ENCODE data around the gene SFN.
"Not testable (repeated sequence)": the region's sequence is repeated elsewhere in the genome, so short reads cannot be mapped to it uniquely, and the experiment has no call there.

The SFN gene

DNA sequence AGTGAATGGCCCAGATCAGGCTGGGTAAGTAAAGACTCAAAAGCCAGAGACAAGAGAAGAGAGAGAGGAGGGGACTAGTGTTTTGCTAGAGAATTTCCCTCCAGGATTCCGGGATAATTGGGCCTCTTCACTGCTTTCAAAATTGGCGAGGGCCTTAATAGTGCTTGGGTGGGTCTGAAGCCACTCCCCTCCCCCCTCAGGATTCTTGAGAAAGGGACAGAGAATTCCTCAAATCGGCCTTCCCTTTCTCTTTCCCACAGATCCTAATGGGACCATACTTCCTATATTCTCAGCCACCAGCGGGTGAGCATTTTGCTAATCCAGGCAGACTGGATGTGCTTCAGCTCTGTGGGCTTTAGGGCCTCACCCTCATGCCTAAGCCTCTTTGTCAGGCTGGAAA, 11.9 kb downstream of the SFN start:
- no peak for DNase-seq

DNA sequence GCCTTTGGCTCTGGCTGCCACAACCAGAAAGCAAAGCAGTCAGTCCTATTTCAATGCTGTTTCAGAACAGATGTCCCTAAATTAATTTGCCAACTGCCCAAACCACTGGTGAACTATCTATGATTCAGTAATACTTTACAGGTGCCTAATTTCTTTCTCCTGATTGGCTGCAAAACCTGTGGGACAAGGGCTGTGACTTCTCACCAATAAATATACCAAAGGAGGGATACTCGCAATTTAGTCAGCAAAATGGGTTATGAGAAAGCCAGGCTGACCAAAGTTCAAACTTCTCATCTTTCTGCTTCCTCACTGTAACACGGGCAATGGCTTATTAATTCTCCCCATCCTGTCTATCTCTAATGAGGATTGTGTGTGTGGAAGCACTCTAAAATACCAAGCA, 14.4 kb downstream of the SFN start:
- no peak for DNase-seq

GRCh38 chr1:26879793-26880192, 16.8 kb downstream of the SFN start:
- DNase-seq, result no peak

GRCh38 chr1:26881611-26882010, 18.7 kb downstream of the SFN start:
- DNase-seq, result not testable (repeated sequence)

- DNase-seq, result no peak
These were observed 19.9 kb downstream of the SFN start for GRCh38 chr1:26882696-26883463.

DNA sequence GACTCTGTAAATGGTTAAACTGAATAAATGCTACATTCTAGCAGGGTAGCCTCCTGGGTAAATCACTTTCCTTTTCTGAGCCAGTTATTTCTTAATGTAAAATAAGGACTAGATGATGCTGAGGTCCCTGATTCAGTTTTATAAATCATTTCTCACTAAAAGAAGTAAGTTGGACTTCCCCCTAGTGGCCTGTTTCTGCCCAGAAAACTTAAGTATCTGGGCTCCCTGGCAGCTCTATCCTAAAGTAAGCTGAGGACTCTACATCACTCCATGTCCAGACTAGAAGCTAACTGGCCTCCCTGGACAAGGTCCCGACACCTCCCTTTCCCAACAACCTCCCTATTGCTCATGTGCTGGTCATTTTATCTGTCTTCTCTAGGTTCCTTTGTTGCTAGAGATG, 24.2 kb downstream of the SFN start:
- DNase-seq, result peak; percentile 19

DNA sequence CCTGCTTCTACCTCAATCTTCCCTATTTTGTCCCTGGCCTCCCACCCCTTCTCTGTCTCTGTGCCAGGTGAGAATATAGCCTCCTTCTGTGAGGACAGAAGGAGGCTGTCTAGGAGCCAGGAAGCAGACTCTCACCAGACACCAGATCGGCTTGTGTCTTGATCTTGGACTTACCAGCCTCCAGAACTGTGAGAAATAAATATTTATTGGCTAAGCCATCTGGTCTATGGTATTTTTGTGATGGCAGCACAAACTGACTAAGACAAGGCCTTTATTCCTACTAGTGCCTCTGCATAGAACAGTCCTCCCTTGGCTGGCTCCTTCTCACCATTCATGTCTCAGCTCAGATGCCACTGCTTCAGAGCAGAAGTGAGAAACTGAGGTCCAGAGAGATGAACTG, 25.3 kb downstream of the SFN start:
- no peak for DNase-seq

GRCh38 chr1:26889551-26890466, 26.9 kb downstream of the SFN start, which contains the start of gene GPN2:
TSS of gene GPN2 (minus strand) at chr1:26890283. CDS start at chr1:26890096, 187 bp downstream.
- peak; percentile 70 for DNase-seq

DNA sequence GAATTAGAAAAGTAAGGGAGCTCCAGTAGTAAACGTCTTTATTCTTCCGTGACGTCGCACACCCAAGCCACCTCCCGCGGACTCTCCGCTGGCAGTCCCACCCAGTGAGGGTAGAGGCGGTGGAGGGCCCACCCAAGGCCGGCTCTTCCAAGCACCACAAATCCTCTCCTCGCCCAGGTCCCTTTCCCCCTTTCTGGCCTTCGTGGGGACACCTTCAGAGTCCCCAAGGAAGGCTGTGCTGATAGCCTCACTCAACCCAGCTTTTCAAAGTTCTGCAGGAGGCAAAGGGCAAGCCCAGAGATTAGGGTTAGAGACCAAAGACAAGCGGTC, 27.5 kb downstream of the SFN start:
- DNase-seq, result no peak

GRCh38 chr1:26894263-26894662, 31.3 kb downstream of the SFN start:
- DNase-seq, result no peak

DNA sequence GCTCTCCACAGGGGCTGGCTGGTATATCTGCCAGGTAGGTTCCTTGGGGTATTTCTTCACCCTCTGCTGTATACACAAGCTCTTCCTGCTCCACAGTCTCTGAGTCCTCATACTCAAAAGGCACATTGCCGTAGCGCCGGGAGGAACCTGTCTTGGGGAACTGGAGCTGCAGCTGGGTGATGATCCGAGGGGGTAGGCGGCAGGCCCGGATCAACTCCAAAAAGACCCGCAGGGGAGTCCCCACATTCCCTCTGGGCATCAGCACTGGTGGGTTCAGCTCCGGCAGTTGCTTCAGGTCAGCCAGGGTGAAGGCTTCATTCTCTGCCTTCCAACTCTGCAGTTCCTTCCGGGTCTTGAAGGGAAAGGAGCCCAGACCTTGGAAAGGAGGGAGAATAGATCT, 34.4 kb downstream of the SFN start:
- DNase-seq, result no peak

- peak; percentile 94 for DNase-seq
These were observed 37.3 kb downstream of the SFN start, which contains the start of gene GPATCH3 for GRCh38 chr1:26900001-26900814. TSS of gene GPATCH3 (minus strand) at chr1:26900467. CDS start at chr1:26900442, 25 bp downstream.

GRCh38 chr1:26900815-26901511, 38.0 kb downstream of the SFN start:
- no peak for DNase-seq

DNA sequence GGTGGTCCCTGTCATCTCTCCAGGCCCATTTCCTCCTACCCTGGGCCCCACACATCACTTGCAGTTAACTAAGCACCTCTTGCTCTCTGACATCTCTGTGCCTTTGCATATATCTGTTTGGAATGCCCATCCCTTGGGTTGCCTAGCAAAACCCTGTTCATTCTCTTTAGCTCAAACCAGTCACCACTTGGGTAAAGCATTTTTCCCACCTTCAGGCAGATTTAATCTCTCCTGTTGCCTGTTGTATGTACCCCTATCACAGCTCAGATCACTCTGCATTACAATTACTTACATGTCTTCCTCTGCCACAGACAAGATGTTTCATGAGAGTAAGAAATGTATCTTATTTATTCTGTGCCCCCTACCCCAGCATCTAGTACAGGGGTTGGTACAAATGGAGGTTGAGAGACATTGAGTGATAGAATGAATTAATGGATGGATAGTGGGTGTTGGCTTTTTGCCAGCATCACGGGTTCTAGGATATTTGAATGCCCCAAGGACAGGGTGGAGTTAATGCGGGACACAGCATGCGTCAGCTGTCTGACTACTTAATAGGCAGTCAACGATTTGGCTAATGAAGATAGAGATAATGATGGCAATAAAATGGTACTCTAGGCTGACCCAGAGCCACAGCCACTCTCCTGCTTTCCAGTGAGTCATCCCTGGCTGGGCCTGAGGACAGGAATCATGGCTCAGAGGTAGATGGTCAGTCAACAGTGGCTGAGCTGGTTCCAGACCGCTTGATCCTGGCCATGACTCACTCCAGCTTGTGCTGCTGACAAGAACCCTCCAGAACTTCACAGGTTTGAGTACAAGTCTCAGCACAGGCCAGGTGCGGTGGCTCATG, 44.3 kb downstream of the SFN start:
- DNase-seq, result peak; percentile 21

- no peak for DNase-seq
These were observed 47.0 kb downstream of the SFN start for GRCh38 chr1:26909951-26910342.

DNA sequence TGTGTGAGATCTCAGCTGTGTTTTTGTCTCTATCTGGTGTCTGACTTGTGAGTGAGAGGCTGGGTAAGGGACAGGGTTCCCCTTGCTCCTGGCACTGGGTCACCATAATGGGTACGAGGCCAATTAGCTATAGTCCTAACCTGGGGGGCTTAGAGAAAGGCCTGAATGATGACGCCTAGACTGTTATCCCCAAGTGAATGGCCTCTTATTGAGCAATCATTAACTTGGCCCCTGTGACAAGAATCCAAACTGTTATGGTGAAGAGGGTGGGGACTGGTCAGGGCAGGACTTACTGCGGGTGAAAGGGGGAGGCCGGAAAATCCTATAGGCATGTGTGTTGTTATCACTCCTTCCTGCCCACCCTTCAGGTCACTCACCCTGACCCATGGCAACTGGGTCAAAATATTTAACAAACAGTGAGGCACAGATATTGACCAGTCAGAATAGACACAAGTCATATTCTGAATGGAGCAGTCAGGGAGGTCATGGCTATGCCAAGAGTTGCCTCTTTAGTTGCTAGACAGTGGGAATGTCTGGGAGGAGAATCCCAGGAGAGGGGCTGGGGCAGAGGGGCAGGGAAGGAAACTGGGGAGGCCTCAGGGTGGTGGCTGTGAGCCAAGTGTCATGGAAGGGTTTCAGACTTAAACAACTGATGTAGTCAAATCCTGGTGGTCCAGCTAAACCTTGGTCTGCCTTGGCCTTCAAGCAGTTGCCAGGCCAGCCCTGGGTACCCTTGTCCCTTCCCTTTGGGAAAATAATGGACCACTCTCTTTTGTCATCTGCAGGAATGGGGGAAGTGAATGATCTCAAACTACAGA, 47.6 kb downstream of the SFN start:
- DNase-seq, result no peak

- no peak for DNase-seq
These were observed 48.6 kb downstream of the SFN start for GRCh38 chr1:26911399-26912146.

DNA sequence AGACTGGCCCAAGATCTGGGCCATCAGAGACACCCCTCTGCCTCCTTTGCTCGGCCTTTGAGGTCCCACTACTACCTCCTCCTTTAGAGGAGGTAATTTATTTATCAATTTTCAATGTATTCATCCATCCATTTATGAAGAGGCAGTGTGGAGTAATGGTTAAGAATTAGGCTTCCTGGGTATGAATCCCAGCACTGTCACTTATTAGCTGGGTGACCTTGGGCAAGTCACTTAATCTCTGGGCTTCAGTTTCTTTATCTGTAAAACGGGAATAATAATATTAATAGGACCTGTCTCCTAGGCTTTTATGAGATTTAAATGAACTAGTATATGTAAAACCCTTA, 49.2 kb downstream of the SFN start:
- no peak for DNase-seq

GRCh38 chr1:26913389-26913753, 50.4 kb downstream of the SFN start:
- no peak for DNase-seq

Data from fibroblast of skin of right quadriceps (primary cell).